A549 treated with Mapracorat at 1 μM for 4 hours (cell line): Measurements from ENCODE around the gene ALB. TPM values are rescaled to one million over a fixed set of nuclear protein-coding genes. Genes with fewer than 3 reads are reported as not detected.

Experiments
- total RNA-seq: library from RNA; stranded (reverse); fragments of 200-300 nt; extraction: Qiagen RNA extraction; gene quantifications from 5 replicates; pipeline ENCODE4 v1.2.3, GENCODE V29; 2022

The ALB gene
- not detected in 5 replicates for total RNA-seq

DNA sequence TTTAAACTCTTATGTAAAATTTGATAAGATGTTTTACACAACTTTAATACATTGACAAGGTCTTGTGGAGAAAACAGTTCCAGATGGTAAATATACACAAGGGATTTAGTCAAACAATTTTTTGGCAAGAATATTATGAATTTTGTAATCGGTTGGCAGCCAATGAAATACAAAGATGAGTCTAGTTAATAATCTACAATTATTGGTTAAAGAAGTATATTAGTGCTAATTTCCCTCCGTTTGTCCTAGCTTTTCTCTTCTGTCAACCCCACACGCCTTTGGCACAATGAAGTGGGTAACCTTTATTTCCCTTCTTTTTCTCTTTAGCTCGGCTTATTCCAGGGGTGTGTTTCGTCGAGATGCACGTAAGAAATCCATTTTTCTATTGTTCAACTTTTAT lies at the start of gene ALB:
Gene ALB (plus strand): TSS at position 246 of the 400 bp plus-strand sequence. CDS start 41 bp downstream, at position 287.

DNA sequence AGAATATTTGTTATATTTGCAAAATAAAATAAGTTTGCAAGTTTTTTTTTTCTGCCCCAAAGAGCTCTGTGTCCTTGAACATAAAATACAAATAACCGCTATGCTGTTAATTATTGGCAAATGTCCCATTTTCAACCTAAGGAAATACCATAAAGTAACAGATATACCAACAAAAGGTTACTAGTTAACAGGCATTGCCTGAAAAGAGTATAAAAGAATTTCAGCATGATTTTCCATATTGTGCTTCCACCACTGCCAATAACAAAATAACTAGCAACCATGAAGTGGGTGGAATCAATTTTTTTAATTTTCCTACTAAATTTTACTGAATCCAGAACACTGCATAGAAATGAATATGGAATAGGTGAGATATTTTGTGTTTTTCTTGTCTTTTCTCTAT lies 31.9 kb downstream of the ALB start, which contains the start of gene AFP:
Gene AFP (plus strand): TSS at position 238 of the 400 bp plus-strand sequence. CDS start 42 bp downstream, at position 280.

Other genes with a start within 250 kb of the ALB start
- gene ANKRD17, start 145.5 kb upstream of the ALB start, total RNA-seq, result 19.1 to 23.4 TPM (median 21.9 TPM) in 5 replicates
- gene AFP, start 31.9 kb downstream of the ALB start, total RNA-seq, result 0.91 to 2.6 TPM (median 1.6 TPM) in 5 replicates
- not detected in 5 replicates for gene AFM, start 77.5 kb downstream of the ALB start, total RNA-seq
- 0.52 to 1.0 TPM (median 0.88 TPM) in 5 replicates for gene RASSF6, start 216.1 kb downstream of the ALB start, total RNA-seq